HG02798 (cell line): ENCODE results near the gene CDK11B.
"Not testable (repeated sequence)": the region's sequence is repeated elsewhere in the genome, so short reads cannot be mapped to it uniquely, and the experiment has no call there.

Source experiments
- ATAC-seq: cut with Tn5 transposase; IDR thresholded peaks from one replicate; pipeline ENCODE4 v1.9.1; 2021; ENCODE audit warnings: mild to moderate bottlenecking; ENCODE audit not compliant: unreplicated experiment, poor library complexity

CDK11B gene

GRCh38 chr1:1683104-1683905 is 24.5 kb upstream of the CDK11B start:
- ATAC-seq = no peak

- ATAC-seq = no peak
Measured at GRCh38 chr1:1680912-1681273, 22.1 kb upstream of the CDK11B start.

GRCh38 chr1:1680031-1680911 is 21.5 kb upstream of the CDK11B start:
- no peak for ATAC-seq

- ATAC-seq = no peak
Measured at GRCh38 chr1:1678581-1679380, 20.0 kb upstream of the CDK11B start.

- ATAC-seq = peak; percentile 45
Measured at GRCh38 chr1:1677718-1678580, 19.1 kb upstream of the CDK11B start.

GRCh38 chr1:1676087-1676486 is 17.3 kb upstream of the CDK11B start:
- not testable (repeated sequence) for ATAC-seq

- peak; percentile 36 for ATAC-seq
Measured at GRCh38 chr1:1675218-1675617, 16.4 kb upstream of the CDK11B start.

GRCh38 chr1:1674806-1675205 is 16.0 kb upstream of the CDK11B start:
- ATAC-seq = peak; percentile 3

GRCh38 chr1:1672181-1672965 is 13.6 kb upstream of the CDK11B start:
- ATAC-seq = no peak

- ATAC-seq = no peak
Measured at GRCh38 chr1:1671365-1672119, 12.7 kb upstream of the CDK11B start.

- ATAC-seq = no peak
Measured at GRCh38 chr1:1670866-1671265, 12.1 kb upstream of the CDK11B start.

- ATAC-seq = no peak
Measured at GRCh38 chr1:1669468-1670440, 10.9 kb upstream of the CDK11B start.

- ATAC-seq = no peak
Measured at GRCh38 chr1:1666526-1666925, 7.7 kb upstream of the CDK11B start.

- no peak for ATAC-seq
Measured at GRCh38 chr1:1665815-1666251, 7.0 kb upstream of the CDK11B start.

- no peak for ATAC-seq
Measured at GRCh38 chr1:1664941-1665814, 6.4 kb upstream of the CDK11B start.

GRCh38 chr1:1664318-1664717 is 5.5 kb upstream of the CDK11B start:
- not testable (repeated sequence) for ATAC-seq
